Measurements from ENCODE around the gene TEX12. TPM values are rescaled to one million over a fixed set of nuclear protein-coding genes. Genes with fewer than 3 reads are reported as not detected.
"Not testable (repeated sequence)": the region's sequence is repeated elsewhere in the genome, so short reads cannot be mapped to it uniquely, and the experiment has no call there.

TEX12 gene
- total RNA-seq, 4 donors from 2014 or later: 2.4 TPM; not detected in 3

GRCh38 chr11:112160091-112160848, 6.9 kb upstream of the TEX12 start:
- TF ChIP-seq EP300 (IDR thresholded peaks at IDR 0.05) (no peak), CTCF (IDR thresholded peaks at IDR 0.05) (no peak), POLR2A (IDR thresholded peaks at IDR 0.05) (no peak)
- Histone ChIP-seq H3K27me3 (no peaks in the 10 kb centered on the region), H3K9me3 (no peaks in the 10 kb centered on the region), H3K4me1 (peaks cover 0 to 50% (median 7%) of the 10 kb centered on the region in 4 donors), H3K36me3 (no peaks in the 10 kb centered on the region), H3K27ac (peak overlapping the region in 2 of 4 donors; percentile 44 to 63), H3K4me3 (peak overlapping the region in 1 of 4 donors; percentile 3)
- DNase-seq (ENCODE audit: low spot score in 2 of 2): no peak
- WGBS, 2 donors: 53 to 75% methylated on average over 2 of the region's 2 CpGs

GRCh38 chr11:112161012-112161411, 6.2 kb upstream of the TEX12 start:
- Histone ChIP-seq H3K4me1 (peaks cover 0 to 55% (median 7%) of the 10 kb centered on the region in 4 donors), H3K27me3 (no peaks in the 10 kb centered on the region), H3K9me3 (no peaks in the 10 kb centered on the region), H3K4me3 (no peak overlapping the region), H3K27ac (peak overlapping the region in 2 of 4 donors; percentile 44 to 63), H3K36me3 (no peaks in the 10 kb centered on the region)
- WGBS, 2 donors: 63 to 65% methylated on average over 1 of the region's 1 CpG
- TF ChIP-seq CTCF (IDR thresholded peaks at IDR 0.05) (no peak), POLR2A (IDR thresholded peaks at IDR 0.05) (no peak), EP300 (IDR thresholded peaks at IDR 0.05) (peak in 1 of 2 donors; percentile 60)
- DNase-seq (ENCODE audit: low spot score in 2 of 2): no peak

GRCh38 chr11:112162200-112162599, 5.0 kb upstream of the TEX12 start:
- H3K27me3 ChIP-seq; DNase-seq (ENCODE audit: low spot score in 2 of 2): not testable (repeated sequence)
- H3K27ac ChIP-seq: peak overlapping the region in 3 of 4 donors; percentile 40 to 75 (median 42)

GRCh38 chr11:112162761-112163546, 4.2 kb upstream of the TEX12 start:
- Histone ChIP-seq H3K27me3 (no peaks in the 10 kb centered on the region), H3K9me3 (no peaks in the 10 kb centered on the region), H3K4me1 (peaks cover 0 to 39% (median 2%) of the 10 kb centered on the region in 4 donors), H3K27ac (peak overlapping the region in 3 of 4 donors; percentile 40 to 75 (median 42)), H3K4me3 (peak overlapping the region; percentile 13 to 49 (median 20)), H3K36me3 (no peaks in the 10 kb centered on the region)
- DNase-seq (ENCODE audit: low spot score in 2 of 2): no peak
- WGBS, 2 donors: 70 to 71% methylated on average over 6 of the region's 6 CpGs
- TF ChIP-seq POLR2A (IDR thresholded peaks at IDR 0.05) (no peak), CTCF (IDR thresholded peaks at IDR 0.05) (no peak), EP300 (IDR thresholded peaks at IDR 0.05) (no peak)

More at GRCh38 chr11:112162200-112162599, 5.0 kb upstream of the TEX12 start:
- H3K4me3 ChIP-seq: peak overlapping the region in 1 of 4 donors; percentile 49
- H3K36me3 ChIP-seq, H3K9me3 ChIP-seq: not testable (repeated sequence)
- WGBS, 2 donors: 89 to 93% methylated on average over 1 of the region's 1 CpG
- peaks cover 0 to 45% (median 5%) of the 10 kb centered on the region in 4 donors for H3K4me1 ChIP-seq

- Histone ChIP-seq H3K27me3 (no peaks in the 10 kb centered on the region), H3K9me3 (no peaks in the 10 kb centered on the region), H3K4me3 (peak within 1 kb of the TSS; percentile 13 to 49 (median 20)), H3K36me3 (no peaks in the 10 kb centered on the region), H3K4me1 (peaks cover 0 to 39% (median 2%) of the 10 kb centered on the region in 4 donors), H3K27ac (peak within 1 kb of the TSS in 3 of 4 donors; percentile 40 to 75 (median 42))
- 53 to 61% methylated on average over 12 of the region's 12 CpGs for WGBS, 2 donors
- TF ChIP-seq EP300 (IDR thresholded peaks at IDR 0.05) (peak in 1 of 2 donors; percentile 63), CTCF (IDR thresholded peaks at IDR 0.05) (no peak), POLR2A (IDR thresholded peaks at IDR 0.05) (peak; percentile 22 to 28)
- DNase-seq (ENCODE audit: low spot score in 2 of 2): peak in 1 of 2 donors; percentile 33
Measured at GRCh38 chr11:112163875-112164685, 3.1 kb upstream of the TEX12 start, which contains the start of gene IL18. IL18 (minus strand) TSS chr11:112164094; CDS start chr11:112155053, 9,041 bp downstream.

All from tibial nerve (tissue), 4 donors.